Calu3 (cell line): ENCODE measurements around the gene ANKRD2. TPM values are rescaled to one million over a fixed set of nuclear protein-coding genes. Genes with fewer than 3 reads are reported as not detected.

Experiments
- BruUV-seq: library from RNA; stranded (reverse); fragments of 400-500 nt; replicated peaks from 2 replicates; lab custom pipeline; 2021; lab: Mats Ljungman, UMichigan
- CTCF ChIA-PET: fragments of 300-600 bp; sonication (Branson Sonifier 250); formaldehyde crosslinking; loops from one replicate; lab custom pipeline; 2022; ENCODE audit warnings: antibody characterized with exemption; lab: Charles Lee
- DNase-seq: peaks from one replicate; pipeline ENCODE4 v3.0.0; 2022
- H3K27ac Mint-ChIP-seq: one replicate; pipeline ENCODE4 v1.8.0; 2022; ENCODE audit warnings: mixed read lengths; ENCODE audit not compliant: unreplicated experiment
- H3K27me3 Mint-ChIP-seq: one replicate; pipeline ENCODE4 v1.8.0; 2022; ENCODE audit warnings: mixed read lengths; ENCODE audit not compliant: unreplicated experiment
- H3K36me3 Mint-ChIP-seq: one replicate; pipeline ENCODE4 v1.8.0; 2022; ENCODE audit warnings: mild to moderate bottlenecking, moderate library complexity, mixed read lengths; ENCODE audit not compliant: insufficient read depth, unreplicated experiment
- H3K4me1 Mint-ChIP-seq: one replicate; pipeline ENCODE4 v1.8.0; 2022; ENCODE audit warnings: mild to moderate bottlenecking, low read depth, mixed read lengths; ENCODE audit not compliant: unreplicated experiment
- H3K4me3 Mint-ChIP-seq: one replicate; pipeline ENCODE4 v1.8.0; 2022; ENCODE audit warnings: mild to moderate bottlenecking, low read depth, moderate library complexity, mixed read lengths; ENCODE audit not compliant: unreplicated experiment
- H3K9me3 Mint-ChIP-seq: one replicate; pipeline ENCODE4 v1.8.0; 2022; ENCODE audit warnings: low read depth, mixed read lengths; ENCODE audit not compliant: unreplicated experiment
- intact Hi-C: fragments of 100-400 bp; cut with micrococcal nuclease; formaldehyde crosslinking; loops from one replicate; pipeline ENCODE4 v1.10.0; 2022; ENCODE audit not compliant: unreplicated experiment
- total RNA-seq: library from RNA; stranded (reverse); gene quantifications from 2 replicates; pipeline ENCODE4 v1.2.3, GENCODE V29; 2022
- TF ChIP-seq, protein P1 (sequence below): fragments of 200-600 bp; IDR thresholded peaks from one replicate; pipeline ENCODE4 v1.8.0; 2022; ENCODE audit warnings: antibody characterized with exemption; ENCODE audit not compliant: unreplicated experiment

ANKRD2 gene
- total RNA-seq, 1 experiment from 2014 or later, result 0.90 TPM

DNA sequence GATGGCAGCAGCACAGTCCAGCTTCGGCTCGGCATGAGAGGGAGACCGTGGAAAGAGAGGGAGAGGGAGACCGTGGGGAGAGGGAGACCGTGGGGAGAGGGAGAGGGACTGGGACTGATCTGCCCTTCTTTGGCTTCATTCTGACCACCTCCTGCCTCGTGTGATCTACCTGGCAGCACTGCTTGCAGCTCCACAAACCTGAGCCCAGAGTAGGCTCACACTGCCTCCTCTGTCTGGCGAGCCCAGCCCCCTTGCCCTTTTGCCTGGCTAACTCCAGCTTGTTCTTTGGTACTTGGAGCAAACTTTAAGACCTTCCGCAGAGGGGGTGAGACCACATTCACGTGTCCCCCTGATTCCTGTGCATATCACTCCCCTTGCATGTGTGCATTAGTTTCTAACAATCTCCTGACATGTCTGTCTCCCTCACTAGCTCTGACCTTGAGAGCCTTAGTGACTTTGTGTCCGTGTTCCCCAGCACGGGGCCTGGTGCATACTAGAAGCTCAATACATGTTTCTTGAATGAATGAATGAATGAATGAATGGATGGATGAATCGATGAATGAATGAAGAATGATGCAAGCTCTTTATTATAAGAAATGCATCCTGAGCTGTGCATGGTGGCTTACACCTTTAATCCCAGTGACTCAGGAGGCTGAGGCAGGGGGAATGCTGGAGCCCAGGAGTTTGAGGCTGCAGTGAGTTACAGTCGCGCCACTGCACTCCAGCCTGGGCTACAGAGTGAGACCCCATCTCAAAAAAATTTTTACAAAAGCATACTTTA is 42.7 kb upstream of the ANKRD2 start:
- Mint-ChIP-seq H3K4me1 (no peaks in the 10 kb centered on the region), H3K27ac (no peak overlapping the region), H3K4me3 (no peak overlapping the region), H3K27me3 (no peaks in the 10 kb centered on the region), H3K36me3 (peaks cover 4% of the 10 kb centered on the region), H3K9me3 (no peaks in the 10 kb centered on the region)
- CTCF ChIA-PET, result interaction anchor here (0.6 kb wide), 1 partner anchor 202 kb away, joined by 3 read pairs; no protein-coding TSS in a partner anchor
- intact Hi-C loops, result no loop called here
- BruUV-seq, result no TSS peak
- no peak for DNase-seq
- TF ChIP-seq, protein P1, sequence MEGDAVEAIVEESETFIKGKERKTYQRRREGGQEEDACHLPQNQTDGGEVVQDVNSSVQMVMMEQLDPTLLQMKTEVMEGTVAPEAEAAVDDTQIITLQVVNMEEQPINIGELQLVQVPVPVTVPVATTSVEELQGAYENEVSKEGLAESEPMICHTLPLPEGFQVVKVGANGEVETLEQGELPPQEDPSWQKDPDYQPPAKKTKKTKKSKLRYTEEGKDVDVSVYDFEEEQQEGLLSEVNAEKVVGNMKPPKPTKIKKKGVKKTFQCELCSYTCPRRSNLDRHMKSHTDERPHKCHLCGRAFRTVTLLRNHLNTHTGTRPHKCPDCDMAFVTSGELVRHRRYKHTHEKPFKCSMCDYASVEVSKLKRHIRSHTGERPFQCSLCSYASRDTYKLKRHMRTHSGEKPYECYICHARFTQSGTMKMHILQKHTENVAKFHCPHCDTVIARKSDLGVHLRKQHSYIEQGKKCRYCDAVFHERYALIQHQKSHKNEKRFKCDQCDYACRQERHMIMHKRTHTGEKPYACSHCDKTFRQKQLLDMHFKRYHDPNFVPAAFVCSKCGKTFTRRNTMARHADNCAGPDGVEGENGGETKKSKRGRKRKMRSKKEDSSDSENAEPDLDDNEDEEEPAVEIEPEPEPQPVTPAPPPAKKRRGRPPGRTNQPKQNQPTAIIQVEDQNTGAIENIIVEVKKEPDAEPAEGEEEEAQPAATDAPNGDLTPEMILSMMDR, result no peak

DNA sequence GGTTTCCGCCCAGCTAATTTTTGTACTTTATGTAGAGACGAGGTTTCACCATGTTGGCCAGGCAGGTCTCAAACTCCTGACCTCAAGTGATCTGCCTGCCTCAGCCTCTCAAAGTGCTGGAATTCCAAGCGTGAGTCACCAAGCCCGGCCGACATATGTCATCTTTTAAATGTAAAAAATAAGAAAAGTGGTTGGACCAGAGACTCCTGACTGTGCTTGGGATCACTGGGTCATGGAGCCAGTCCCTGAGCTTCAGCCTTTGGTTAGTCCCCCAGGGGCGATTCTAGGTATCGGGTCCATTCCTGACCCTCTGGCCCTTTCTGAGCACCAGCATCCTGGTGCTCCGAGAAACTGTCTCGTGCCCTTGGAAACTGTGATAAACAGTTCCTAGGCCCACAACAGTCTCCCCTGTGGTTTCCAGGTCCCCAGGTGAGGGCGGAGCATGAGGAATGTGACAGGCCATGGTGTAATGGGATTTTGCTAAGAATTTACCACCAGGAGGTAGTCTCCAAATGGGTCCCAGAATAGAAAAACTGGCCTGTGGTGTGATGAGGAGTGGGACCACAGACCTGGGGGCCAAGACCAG is 41.1 kb upstream of the ANKRD2 start:
- Mint-ChIP-seq H3K4me3 (no peak overlapping the region), H3K27me3 (no peaks in the 10 kb centered on the region), H3K36me3 (peaks cover 4% of the 10 kb centered on the region), H3K9me3 (no peaks in the 10 kb centered on the region), H3K27ac (no peak overlapping the region), H3K4me1 (no peaks in the 10 kb centered on the region)
- CTCF ChIA-PET, result no interaction called here
- DNase-seq, result no peak
- intact Hi-C loops, result no loop called here
- TF ChIP-seq, protein P1, result no peak
- no TSS peak for BruUV-seq

DNA sequence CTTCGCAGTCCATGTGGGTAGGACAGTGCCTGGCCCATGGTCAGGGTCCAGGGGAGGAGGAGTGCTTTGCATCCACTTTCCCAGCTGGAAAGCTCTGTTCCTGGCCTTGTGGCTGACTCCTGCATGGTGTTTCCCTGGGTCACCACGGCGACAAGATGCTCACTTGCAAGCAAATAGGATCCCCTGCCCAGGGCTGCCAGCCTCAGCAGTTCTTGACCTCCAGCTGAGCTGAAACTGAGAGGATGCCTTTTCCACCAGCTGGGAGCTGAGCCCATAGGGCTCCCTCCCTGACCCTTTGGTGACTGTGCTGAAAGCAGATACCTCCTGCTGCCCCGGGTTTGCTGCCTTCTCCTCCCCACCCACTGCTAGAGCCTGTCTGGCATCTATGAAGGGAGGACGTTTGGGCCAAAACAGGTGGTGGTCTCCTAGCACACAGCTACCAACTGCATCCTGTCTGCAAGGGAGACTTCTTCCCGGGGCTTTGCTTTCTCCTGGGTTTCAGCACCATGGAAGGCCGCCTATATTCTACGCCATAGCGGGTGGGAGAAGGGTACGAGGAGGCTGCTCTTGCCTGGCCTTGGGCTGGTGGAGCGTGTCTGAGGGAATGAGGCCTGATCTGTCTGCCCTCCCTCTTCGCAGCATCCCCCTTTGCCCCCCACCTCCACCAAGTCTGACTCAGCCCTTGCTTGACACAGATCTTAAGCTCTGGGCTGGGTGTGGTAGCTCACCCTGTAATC is 39.5 kb upstream of the ANKRD2 start:
- TF ChIP-seq, protein P1, result no peak
- no peak for DNase-seq
- peaks cover 4% of the 10 kb centered on the region for H3K36me3 Mint-ChIP-seq
- intact Hi-C loops, result no loop called here
- H3K4me1 Mint-ChIP-seq, result no peaks in the 10 kb centered on the region
- no peak overlapping the region for H3K27ac Mint-ChIP-seq
- BruUV-seq, result no TSS peak
- H3K27me3 Mint-ChIP-seq, result no peaks in the 10 kb centered on the region
- CTCF ChIA-PET, result interaction anchor here (0.5 to 0.7 kb wide), 3 partner anchors 19 to 64 kb away, joined by 3 to 4 read pairs (median 3); no protein-coding TSS in a partner anchor
- H3K9me3 Mint-ChIP-seq, result no peaks in the 10 kb centered on the region
- no peak overlapping the region for H3K4me3 Mint-ChIP-seq

DNA sequence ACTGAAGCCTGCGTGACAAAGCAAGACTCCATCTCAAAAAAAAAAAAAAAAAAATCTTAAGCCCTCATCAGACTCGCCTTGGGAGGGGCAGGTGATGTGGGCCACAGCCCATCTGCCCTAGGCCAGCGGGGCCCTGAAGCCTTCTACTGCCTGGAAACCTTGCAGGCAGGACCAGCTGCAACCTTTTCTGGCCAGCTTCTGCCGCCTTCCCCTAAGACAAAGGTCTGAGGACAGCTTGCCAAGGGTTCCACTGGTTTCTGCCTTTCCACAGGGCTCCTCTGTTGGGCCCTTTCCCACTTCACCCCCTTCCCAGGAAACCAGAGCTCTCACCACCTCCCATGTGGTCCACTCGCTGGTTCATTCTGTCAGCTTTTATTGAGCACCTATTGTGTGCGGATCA is 38.7 kb upstream of the ANKRD2 start:
- TF ChIP-seq, protein P1, result no peak
- BruUV-seq, result no TSS peak
- CTCF ChIA-PET, result interaction anchor here (0.5 to 0.7 kb wide), 5 partner anchors 19 to 95 kb away, joined by 3 to 4 read pairs (median 4); no protein-coding TSS in a partner anchor
- H3K27me3 Mint-ChIP-seq, result no peaks in the 10 kb centered on the region
- no peak overlapping the region for H3K27ac Mint-ChIP-seq
- no peaks in the 10 kb centered on the region for H3K4me1 Mint-ChIP-seq
- H3K4me3 Mint-ChIP-seq, result no peak overlapping the region
- no peaks in the 10 kb centered on the region for H3K9me3 Mint-ChIP-seq
- peaks cover 4% of the 10 kb centered on the region for H3K36me3 Mint-ChIP-seq
- DNase-seq, result no peak
- intact Hi-C loops, result loop anchor here (2.0 kb wide), 1 partner anchor 79 kb away; no protein-coding TSS in a partner anchor
